Gastrocnemius medialis (tissue), 4 donors: ENCODE data around the gene YBX2. TPM values are rescaled to one million over a fixed set of nuclear protein-coding genes. Genes with fewer than 3 reads are reported as not detected.
A peak's percentile ranks its signal among the peaks of the same experiment; 100 is the strongest.

Experiments
- ATAC-seq, 2 donors: fragments of 150-250 bp; one replicate each; pipeline ENCODE4 v1.9.1; 2016
- DNase-seq, 2 donors: peaks; one replicate each; pipeline ENCODE4 v3.0.0-alpha.2; 2019
- H3K27ac ChIP-seq, 4 donors: fragments of 200-600 bp; sonication (generic); 1 replicate in 1 of 4; 2 replicates in 3 of 4; pipeline ENCODE4 v1.5.1; 2016 to 2018; ENCODE audit warnings: mild to moderate bottlenecking in 2 of 4, moderate library complexity in 1 of 4
- H3K27me3 ChIP-seq, 3 donors: fragments of 200-600 bp; sonication (generic) in 2 of 3; 1 replicate in 1 of 3; 2 replicates in 2 of 3; pipeline versions ENCODE4 v1.5.1 to v1.6.0; 2016 to 2019; ENCODE audit warnings: mild to moderate bottlenecking in 1 of 3, moderate library complexity in 1 of 3
- H3K36me3 ChIP-seq, 2 donors: fragments of 200-600 bp; sonication (generic) in 1 of 2; one replicate each; pipeline ENCODE4 v1.5.1; 2017 to 2018
- H3K4me1 ChIP-seq, 2 donors: fragments of 200-600 bp; sonication (generic) in 1 of 2; one replicate each; pipeline ENCODE4 v1.5.1; 2016 to 2017; ENCODE audit warnings: mild to moderate bottlenecking in 2 of 2
- H3K4me3 ChIP-seq, 4 donors: fragments of 200-600 bp; sonication (generic) in 3 of 4; 1 replicate in 1 of 4; 2 replicates in 3 of 4; pipeline ENCODE4 v1.5.1; 2016 to 2019; ENCODE audit warnings: mild to moderate bottlenecking in 2 of 4
- H3K9me3 ChIP-seq, 3 donors: fragments of 200-600 bp; sonication (generic) in 2 of 3; 1 replicate in 1 of 3; 2 replicates in 2 of 3; pipeline ENCODE4 v1.5.1; 2016 to 2019
- CTCF ChIP-seq, 5 experiments: fragments of 450-650 bp in 3 of 5; fragments of 200-600 bp in 2 of 5; sonication (generic) in 2 of 5; IDR thresholded peaks in 4 of 5; conservative IDR thresholded peaks in 1 of 5; 1 replicate in 4 of 5; 2 replicates in 1 of 5; pipeline ENCODE4 v1.5.1; 2016 to 2019; ENCODE audit warnings: antibody characterized with exemption in 5 of 5, mild to moderate bottlenecking in 3 of 5, moderate library complexity in 3 of 5
- POLR2A ChIP-seq, 2 donors: fragments of 450-650 bp; IDR thresholded peaks; one replicate each; pipeline ENCODE4 v1.6.1; 2017; ENCODE audit warnings: antibody characterized with exemption in 2 of 2, mild to moderate bottlenecking in 2 of 2, moderate library complexity in 2 of 2
- in situ Hi-C, 4 donors: fragments of 200-750 bp; cut with MboI; loops; one replicate each; pipeline versions ENCODE4 v1.15.0 to v1.8.0; 2017; ENCODE audit warnings: low sequenced_read_pairs in 4 of 4
- intact Hi-C: fragments of 100-400 bp; cut with DNase I; formaldehyde crosslinking; loops from one replicate; pipeline ENCODE4 v1.15.1; 2023; ENCODE audit warnings: low total_unique reads
- total RNA-seq, 4 donors: library from RNA; depleted of rRNA; stranded (reverse); fragments of >200 nt; gene quantifications; one replicate each; pipeline versions ENCODE4 v1.1.0 to v1.2.3, GENCODE V29; 2016

The YBX2 gene
- total RNA-seq, 4 donors from 2014 or later: 0.42 to 2.2 (median 0.46) TPM; not detected in 1

GRCh38 chr17:7256766-7257456, 37.5 kb downstream of the YBX2 start:
- ATAC-seq (no peak), DNase-seq (no peak)
- TF ChIP-seq CTCF (IDR thresholded peaks at IDR 0.05 in 4 of 5, conservative IDR thresholded peaks at IDR 0.05 in 1 of 5): no peak
- TF ChIP-seq POLR2A (IDR thresholded peaks at IDR 0.05): no peak
- peaks cover 0 to 58% of the 10 kb centered on the region in 2 donors for H3K36me3 ChIP-seq
- in situ Hi-C loops: loop anchor here in 1 of 4 donors (10.0 kb wide), 1 partner anchor 48 kb away; the partner anchor contains the start of gene EIF5A
- no peak overlapping the region for H3K4me3 ChIP-seq
- H3K27me3 ChIP-seq: peaks cover 14 to 15% (median 14%) of the 10 kb centered on the region in 3 donors
- intact Hi-C loops: no loop called here
- peaks cover 14 to 19% of the 10 kb centered on the region in 2 donors for H3K4me1 ChIP-seq
- no peaks in the 10 kb centered on the region for H3K9me3 ChIP-seq
- no peak overlapping the region for H3K27ac ChIP-seq

GRCh38 chr17:7254511-7254910, 39.9 kb downstream of the YBX2 start:
- intact Hi-C loops: loop anchor here (5.0 kb wide), 2 partner anchors 318 to 433 kb away; partner anchors contain the start of genes TP53 and WRAP53
- DNase-seq: no peak
- no peak overlapping the region for H3K27ac ChIP-seq
- no peak for ATAC-seq
- H3K4me1 ChIP-seq: peaks cover 19 to 24% of the 10 kb centered on the region in 2 donors
- TF ChIP-seq POLR2A (IDR thresholded peaks at IDR 0.05) (no peak), CTCF (IDR thresholded peaks at IDR 0.05 in 4 of 5, conservative IDR thresholded peaks at IDR 0.05 in 1 of 5) (no peak)
- in situ Hi-C loops: loop anchor here in 1 of 4 donors (10.0 kb wide), 1 partner anchor 50 kb away; the partner anchor contains the start of gene EIF5A
- H3K27me3 ChIP-seq: no peaks in the 10 kb centered on the region
- H3K9me3 ChIP-seq: no peaks in the 10 kb centered on the region
- no peak overlapping the region for H3K4me3 ChIP-seq
- peaks cover 0 to 51% of the 10 kb centered on the region in 2 donors for H3K36me3 ChIP-seq

- DNase-seq (no peak), ATAC-seq (no peak)
- Histone ChIP-seq H3K9me3 (no peaks in the 10 kb centered on the region), H3K27me3 (no peaks in the 10 kb centered on the region), H3K36me3 (peaks cover 0 to 38% of the 10 kb centered on the region in 2 donors), H3K27ac (peak overlapping the region; percentile 98 to 100 (median 98)), H3K4me3 (peak overlapping the region; percentile 69 to 98 (median 81)), H3K4me1 (peaks cover 33 to 36% of the 10 kb centered on the region in 2 donors)
- intact Hi-C loops (loop anchor here (2.0 to 5.0 kb wide), 4 partner anchors 28 to 434 kb away; partner anchors contain the start of genes EIF5A, SLC2A4, TP53 and WRAP53), in situ Hi-C loops (loop anchor here in 1 of 4 donors (10.0 kb wide), 1 partner anchor 52 kb away; the partner anchor contains the start of gene EIF5A)
- TF ChIP-seq CTCF (IDR thresholded peaks at IDR 0.05 in 4 of 5, conservative IDR thresholded peaks at IDR 0.05 in 1 of 5) (no peak), POLR2A (IDR thresholded peaks at IDR 0.05) (no peak)
These were observed 41.4 kb downstream of the YBX2 start for GRCh38 chr17:7253082-7253481.

GRCh38 chr17:7252176-7253043, 42.0 kb downstream of the YBX2 start, which contains the start of gene ELP5:
Gene ELP5 (plus strand): TSS chr17:7252215. CDS start chr17:7252551, 336 bp downstream.
- peak within 1 kb of the TSS; percentile 69 to 98 (median 81) for H3K4me3 ChIP-seq
- H3K4me1 ChIP-seq: peaks cover 39 to 43% of the 10 kb centered on the region in 2 donors
- in situ Hi-C loops: loop anchor here in 1 of 4 donors (10.0 kb wide), 1 partner anchor 52 kb away; the partner anchor contains the start of gene EIF5A
- DNase-seq: peak; percentile 86 to 92
- H3K36me3 ChIP-seq: peaks cover 0 to 32% of the 10 kb centered on the region in 2 donors
- no peaks in the 10 kb centered on the region for H3K27me3 ChIP-seq
- H3K27ac ChIP-seq: peak within 1 kb of the TSS; percentile 98 to 100 (median 98)
- no peaks in the 10 kb centered on the region for H3K9me3 ChIP-seq
- peak; percentile 58 to 61 for ATAC-seq
- intact Hi-C loops: loop anchor here (2.0 to 5.0 kb wide), 4 partner anchors 28 to 435 kb away; partner anchors contain the start of genes EIF5A, SLC2A4, TP53 and WRAP53
- TF ChIP-seq CTCF (IDR thresholded peaks at IDR 0.05 in 4 of 5, conservative IDR thresholded peaks at IDR 0.05 in 1 of 5): peak in 3 of 5 experiments; percentile 36 to 54 (median 40)
- TF ChIP-seq POLR2A (IDR thresholded peaks at IDR 0.05): peak in 1 of 2 donors; percentile 70
